ENCODE data around the gene SEMA3D.

The SEMA3D gene

DNA sequence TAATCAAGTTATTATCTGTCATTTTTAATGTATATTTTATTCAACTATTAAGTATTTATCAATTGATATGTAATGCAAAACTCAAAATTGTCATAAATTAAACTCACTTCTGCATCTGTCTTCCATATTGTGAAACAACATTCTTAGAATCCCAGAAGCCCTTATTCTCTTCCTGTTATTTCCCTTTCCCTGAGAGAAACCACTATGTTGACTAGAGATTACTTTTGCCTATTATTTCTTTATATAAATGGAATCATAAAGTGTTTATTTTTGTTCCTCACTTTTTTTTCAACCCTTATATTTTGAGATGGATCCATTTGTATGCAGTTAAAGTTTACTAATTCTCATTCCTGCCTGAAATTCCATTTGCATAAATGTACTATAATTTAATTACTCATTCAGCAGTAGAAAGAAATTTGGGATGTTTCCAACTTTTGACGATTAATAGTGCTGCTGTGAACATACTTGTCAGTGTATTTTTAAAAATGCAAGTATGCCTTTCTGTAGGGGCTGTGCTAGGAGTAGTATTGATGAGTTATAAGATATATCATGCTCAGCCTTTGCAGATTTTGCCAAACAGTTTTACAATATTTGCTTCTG lies 211.2 kb downstream of the SEMA3D start:
- no peak for DNase-seq

DNA sequence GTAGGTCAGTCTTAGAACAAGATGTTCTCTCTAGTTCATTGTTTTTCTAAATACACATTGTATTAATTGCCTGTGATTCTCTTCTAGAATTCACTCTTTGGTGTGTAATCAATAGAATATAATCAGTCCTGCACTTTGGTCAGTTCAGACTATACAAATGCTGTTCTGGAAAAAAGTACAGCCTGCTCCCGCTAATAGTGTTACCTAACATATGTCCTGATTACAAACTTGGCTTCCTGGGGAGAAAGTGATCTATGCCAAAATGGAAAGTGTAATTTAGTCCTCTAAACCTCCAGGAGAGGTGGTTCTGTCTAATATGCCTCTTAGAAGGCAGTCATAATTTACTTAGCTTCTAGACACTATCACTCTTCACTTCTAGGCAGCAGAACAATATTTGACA lies 215.5 kb downstream of the SEMA3D start:
- no peak for DNase-seq

DNA sequence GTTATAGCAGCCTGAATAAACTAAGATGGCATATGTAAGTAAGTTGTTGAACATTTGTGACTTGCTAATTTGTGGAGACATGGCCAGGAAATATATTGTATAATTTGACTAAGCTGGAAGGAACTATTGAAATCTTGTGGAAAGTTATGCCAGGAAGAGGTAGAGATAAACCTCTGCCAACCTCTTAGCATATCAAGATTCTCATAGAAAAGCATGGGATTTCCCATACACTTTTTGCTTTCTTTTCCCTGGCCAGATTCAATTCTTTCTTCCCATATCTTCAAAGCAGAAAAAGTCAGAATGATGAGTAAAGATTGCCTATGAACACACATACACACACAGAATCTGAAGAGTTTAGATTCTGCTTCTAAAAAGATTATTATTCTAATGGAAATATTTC lies 216.2 kb downstream of the SEMA3D start:
- no peak for DNase-seq

DNA sequence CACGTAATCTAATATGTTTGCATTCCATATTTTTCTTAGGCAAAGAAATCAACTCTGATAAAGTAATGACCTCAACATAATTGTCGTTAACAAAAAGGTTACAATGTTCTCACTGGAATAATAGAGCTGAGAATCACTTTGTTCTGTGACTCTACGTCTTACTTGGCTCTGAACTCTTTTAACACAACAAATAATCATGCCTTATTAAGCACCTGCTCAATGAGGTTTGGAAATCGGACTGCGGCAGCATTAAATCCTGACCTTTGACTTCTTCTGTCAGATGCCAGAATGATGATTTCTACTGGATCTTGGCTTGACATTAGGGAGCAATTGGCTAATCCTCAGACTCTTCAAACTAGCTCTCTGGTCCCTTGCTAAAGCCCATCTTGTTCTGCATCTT lies 233.6 kb downstream of the SEMA3D start:
- DNase-seq = no peak

DNA sequence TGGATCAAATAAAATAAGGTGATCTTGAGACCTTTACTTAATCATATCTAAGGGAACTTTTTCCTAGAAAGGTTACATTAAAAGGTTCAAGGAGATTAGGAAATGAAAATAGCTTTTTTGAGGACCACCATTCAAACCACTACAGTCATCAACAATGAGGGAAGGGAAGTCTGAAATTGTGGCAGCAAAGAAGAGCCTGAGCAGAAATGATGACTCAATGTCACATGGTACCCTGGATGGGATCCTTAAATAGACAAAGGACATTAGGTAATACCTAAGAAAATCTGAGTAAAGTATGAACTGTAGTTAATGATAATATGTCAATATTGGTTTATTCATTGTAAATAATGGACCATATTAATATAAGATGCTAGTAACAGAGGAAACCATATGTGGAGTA lies 236.0 kb downstream of the SEMA3D start:
- no peak for DNase-seq

DNA sequence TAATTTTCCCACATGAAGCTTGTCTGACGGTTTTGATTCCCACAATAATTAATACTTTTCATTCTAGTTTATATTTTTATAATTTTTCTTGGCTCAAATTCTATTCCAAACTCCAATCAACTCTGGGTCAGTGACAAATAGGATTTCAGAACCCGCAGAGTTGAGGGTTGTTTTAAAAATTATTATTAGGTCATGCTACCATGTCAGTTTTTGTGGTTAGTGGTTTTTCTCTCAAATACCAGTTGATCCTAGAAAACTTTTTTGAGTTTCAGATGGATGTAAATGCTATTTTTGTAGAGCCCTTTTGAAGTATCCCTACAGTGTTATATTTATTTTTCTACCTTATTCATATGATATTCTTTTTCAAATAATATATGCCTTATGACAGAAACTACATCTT lies 237.4 kb downstream of the SEMA3D start:
- no peak for DNase-seq

DNA sequence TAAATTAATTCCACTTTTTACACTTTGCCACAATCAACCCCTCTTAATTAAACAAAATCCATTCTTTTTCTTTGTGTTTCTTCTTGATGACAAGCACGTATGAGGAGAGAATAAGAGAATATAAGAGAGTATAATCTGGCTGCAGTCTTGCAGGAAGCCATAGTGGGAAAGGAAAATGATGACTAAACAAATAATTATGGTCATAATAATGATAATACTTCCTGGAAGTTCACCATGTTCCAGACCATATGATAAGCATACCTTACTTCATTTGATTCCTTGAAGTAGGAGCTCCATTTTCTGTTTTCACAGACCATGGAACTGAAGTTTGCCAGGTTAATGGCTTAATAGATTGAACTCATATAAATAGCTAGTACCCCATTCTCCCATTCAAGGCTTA lies 237.8 kb downstream of the SEMA3D start:
- no peak for DNase-seq

DNA sequence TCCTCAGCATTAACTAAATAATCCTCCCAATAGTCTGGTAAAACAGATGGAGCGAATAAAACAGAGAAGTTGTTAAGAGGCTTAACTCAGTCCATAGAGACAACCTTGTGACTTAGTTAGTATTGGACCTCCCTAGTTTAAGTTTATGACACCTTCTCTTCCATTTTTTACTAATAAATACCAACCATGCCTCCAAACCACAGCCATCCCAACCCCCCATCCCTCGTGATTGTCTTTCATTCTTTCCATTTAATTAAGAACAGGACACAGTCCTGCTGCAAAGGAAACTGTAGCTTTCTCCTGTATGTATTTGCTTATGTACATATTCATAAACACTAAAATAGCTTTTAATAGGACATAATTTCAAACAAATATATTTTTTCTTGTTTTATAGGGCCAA lies 238.2 kb downstream of the SEMA3D start:
- DNase-seq = no peak

DNA sequence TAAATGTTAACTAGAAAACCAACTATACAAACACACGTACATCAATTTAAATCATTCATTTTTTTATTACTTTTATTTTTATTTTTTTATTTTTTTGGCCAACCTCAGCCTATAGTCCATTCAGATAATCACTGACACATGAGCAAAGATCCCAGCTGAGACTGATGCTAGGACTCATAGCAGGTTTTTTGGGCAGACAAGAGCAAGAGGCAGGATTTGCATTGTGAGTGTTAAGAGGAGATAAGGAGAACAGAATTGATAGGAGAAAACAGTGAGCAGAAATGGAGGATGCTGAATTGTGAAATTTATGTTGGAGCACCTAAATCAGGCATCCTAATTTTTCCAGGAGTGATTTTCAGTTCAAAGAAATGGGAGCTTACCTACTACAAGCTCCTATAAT lies 240.3 kb downstream of the SEMA3D start:
- no peak for DNase-seq

All from femur (tissue), 1 donor.